CD4-positive, alpha-beta memory T cell (primary cell): ENCODE data around the gene TSC2. TPM values are rescaled to one million over a fixed set of nuclear protein-coding genes. Genes with fewer than 3 reads are reported as not detected.
"Not testable (repeated sequence)": the region's sequence is repeated elsewhere in the genome, so short reads cannot be mapped to it uniquely, and the experiment has no call there.

Source experiments
- CTCF ChIA-PET: fragments of 350-600 bp; sonication (Branson Sonifier 250); formaldehyde crosslinking; loops from one replicate; lab custom pipeline; 2021; ENCODE audit warnings: inconsistent platforms; ENCODE audit not compliant: partially characterized antibody; lab: Charles Lee
- POLR2A ChIA-PET: fragments of 350-600 bp; sonication (Branson Sonifier 250); formaldehyde crosslinking; loops from one replicate; lab custom pipeline; 2021; ENCODE audit not compliant: partially characterized antibody; lab: Charles Lee
- DNase-seq, 5 donors: peaks; one replicate each; pipeline versions ENCODE4 v3.0.0 to v3.0.0-alpha.2; 2020 to 2022; ENCODE audit warnings: mixed read lengths in 1 of 5
- H3K27ac ChIP-seq: one replicate; pipeline ENCODE4 v1.7.0; 2013; ENCODE audit warnings: low read depth, low read length
- H3K27me3 ChIP-seq: 2 replicates; pipeline ENCODE4 v1.7.0; 2013; ENCODE audit warnings: mild to moderate bottlenecking, low read length, moderate library complexity; ENCODE audit not compliant: insufficient read depth
- H3K36me3 ChIP-seq: 2 replicates; pipeline ENCODE4 v1.7.0; 2013; ENCODE audit warnings: mild to moderate bottlenecking, low read length, moderate library complexity; ENCODE audit not compliant: insufficient read depth
- H3K4me1 ChIP-seq: 2 replicates; pipeline ENCODE4 v1.7.0; 2013; ENCODE audit warnings: mild to moderate bottlenecking, low read length, moderate library complexity; ENCODE audit not compliant: insufficient read depth
- H3K4me3 ChIP-seq, 2 donors: one replicate each; pipeline ENCODE4 v1.7.0; 2013; ENCODE audit warnings: low read length in 2 of 2, mild to moderate bottlenecking in 1 of 2
- H3K9me3 ChIP-seq, 2 donors: one replicate each; pipeline ENCODE4 v1.7.0; 2013; ENCODE audit warnings: low read length in 2 of 2, control low read depth in 1 of 2; ENCODE audit not compliant: control insufficient read depth in 1 of 2
- H3K27ac Mint-ChIP-seq, 7 donors: one replicate each; pipeline ENCODE4 v1.8.0; 2020 to 2021; ENCODE audit warnings: mixed read lengths in 7 of 7, mild to moderate bottlenecking in 6 of 7, inconsistent platforms in 3 of 7, moderate library complexity in 3 of 7
- H3K27me3 Mint-ChIP-seq, 2 donors: one replicate each; pipeline ENCODE4 v1.8.0; 2020 to 2021; ENCODE audit warnings: mixed read lengths in 2 of 2
- H3K36me3 Mint-ChIP-seq, 2 donors: one replicate each; pipeline ENCODE4 v1.8.0; 2020 to 2021; ENCODE audit warnings: mixed read lengths in 2 of 2, inconsistent platforms in 1 of 2, mild to moderate bottlenecking in 1 of 2
- H3K4me1 Mint-ChIP-seq, 4 donors: one replicate each; pipeline ENCODE4 v1.8.0; 2020 to 2021; ENCODE audit warnings: mixed read lengths in 4 of 4, mild to moderate bottlenecking in 1 of 4
- H3K4me3 Mint-ChIP-seq, 8 donors: one replicate each; pipeline ENCODE4 v1.8.0; 2020 to 2021; ENCODE audit warnings: mixed read lengths in 8 of 8, mild to moderate bottlenecking in 7 of 8, moderate library complexity in 6 of 8, inconsistent platforms in 3 of 8
- H3K9me3 Mint-ChIP-seq, 8 donors: one replicate each; pipeline ENCODE4 v1.8.0; 2020 to 2021; ENCODE audit warnings: mixed read lengths in 8 of 8, mild to moderate bottlenecking in 5 of 8, inconsistent platforms in 3 of 8, moderate library complexity in 1 of 8
- intact Hi-C: fragments of 100-400 bp; cut with micrococcal nuclease; formaldehyde crosslinking; loops from one replicate; pipeline ENCODE4 v1.15.1; 2023
- polyA plus RNA-seq, 2 donors: library from polyadenylated mRNA; unstranded; fragments of 300-500 nt; fragmentation: Illumina TruSeq; gene quantifications; one replicate each; pipeline ENCODE4 v1.2.3, GENCODE V29; 2021
- total RNA-seq, 2 experiments: library from RNA; stranded (reverse); gene quantifications; one replicate each; pipeline ENCODE4 v1.2.3, GENCODE V29; 2021

Gene TSC2
- total and polyA plus RNA-seq, 4 experiments from 2014 or later, result 20.7 to 177 (median 104) TPM

DNA sequence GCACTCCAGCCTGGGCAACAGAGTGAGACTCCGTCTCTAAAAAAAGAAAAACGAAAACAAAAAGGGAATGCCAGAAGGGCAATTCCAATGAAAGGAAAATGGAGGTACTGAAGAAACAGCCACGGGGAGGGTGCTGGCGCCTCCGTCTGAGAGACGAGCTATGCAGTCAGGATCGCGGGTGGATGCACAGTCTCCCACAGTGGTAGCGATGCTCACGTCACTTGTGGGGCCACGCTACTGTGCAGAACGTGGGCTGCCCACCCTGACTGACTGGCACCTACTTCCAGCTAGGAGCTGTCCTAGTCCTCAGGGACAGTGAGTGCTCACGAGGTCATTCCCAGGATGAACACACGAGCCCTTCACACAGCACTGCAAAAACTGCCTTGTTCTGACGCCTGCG lies 53.8 kb downstream of the TSC2 start:
- H3K4me1 ChIP-seq, H3K9me3 Mint-ChIP-seq, H3K36me3 ChIP-seq, H3K36me3 Mint-ChIP-seq, POLR2A ChIA-PET, H3K4me3 ChIP-seq, H3K27ac Mint-ChIP-seq, DNase-seq, H3K9me3 ChIP-seq, intact Hi-C loops, H3K4me3 Mint-ChIP-seq, H3K27me3 ChIP-seq, CTCF ChIA-PET, H3K27me3 Mint-ChIP-seq, H3K4me1 Mint-ChIP-seq, H3K27ac ChIP-seq: not testable (repeated sequence)

DNA sequence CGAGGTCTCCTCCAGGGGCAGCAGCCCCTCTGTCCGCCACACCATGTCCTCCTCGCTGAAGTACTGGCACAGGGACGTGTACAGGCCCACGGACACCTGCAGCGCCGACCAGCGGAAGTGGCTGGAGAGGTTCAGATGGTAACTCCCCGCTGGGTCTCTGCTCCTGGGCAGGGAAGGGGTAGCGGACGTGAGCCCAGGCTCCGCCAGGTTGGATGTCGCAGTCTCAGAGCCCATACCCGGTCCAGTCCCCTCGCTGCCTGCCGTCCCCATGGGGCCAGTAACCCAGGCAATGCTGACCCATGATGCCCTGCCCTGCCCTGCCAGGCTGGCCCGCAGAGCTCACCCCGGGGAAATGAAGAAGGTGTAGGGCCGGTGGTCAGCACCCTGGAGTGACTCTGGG lies 54.7 kb downstream of the TSC2 start:
- ChIA-PET POLR2A (no interaction called here), CTCF (no interaction called here)
- Histone ChIP-seq H3K27ac (no peak overlapping the region), H3K36me3 (no peaks in the 10 kb centered on the region), H3K9me3 (no peaks in the 10 kb centered on the region), H3K4me3 (no peak overlapping the region), H3K27me3 (no peaks in the 10 kb centered on the region), H3K4me1 (no peaks in the 10 kb centered on the region)
- H3K27me3 Mint-ChIP-seq, result no peaks in the 10 kb centered on the region
- H3K27ac Mint-ChIP-seq, result no peak overlapping the region
- H3K4me1 Mint-ChIP-seq, result peaks cover 0 to under 1% (median 0%) of the 10 kb centered on the region in 4 donors
- intact Hi-C loops, result no loop called here
- no peaks in the 10 kb centered on the region for H3K9me3 Mint-ChIP-seq
- peaks cover 8% of the 10 kb centered on the region in 2 donors for H3K36me3 Mint-ChIP-seq
- no peak overlapping the region for H3K4me3 Mint-ChIP-seq
- no peak for DNase-seq

DNA sequence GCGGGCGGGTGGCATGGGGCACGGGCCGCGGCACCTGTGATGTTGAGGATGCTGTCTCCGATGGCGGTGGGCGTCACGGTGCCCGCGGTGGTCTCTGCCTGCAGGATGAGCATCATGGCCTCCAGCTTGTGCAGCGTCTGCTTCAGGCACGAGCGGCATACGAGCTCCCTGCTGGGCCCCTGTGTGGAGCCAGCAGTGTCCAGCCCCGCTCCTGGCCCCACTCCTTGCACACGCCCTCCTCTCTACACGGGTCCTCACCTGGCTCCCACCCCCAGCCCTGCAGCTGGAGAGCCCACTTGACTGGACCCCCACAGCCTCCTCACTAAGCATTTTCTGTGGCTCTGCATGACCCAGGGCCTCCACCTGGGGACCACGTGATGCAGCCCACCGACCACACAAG lies 56.7 kb downstream of the TSC2 start:
- H3K4me1 Mint-ChIP-seq, H3K9me3 Mint-ChIP-seq, H3K9me3 ChIP-seq, H3K27me3 ChIP-seq, H3K4me3 ChIP-seq, POLR2A ChIA-PET, H3K4me3 Mint-ChIP-seq, H3K36me3 ChIP-seq, H3K27me3 Mint-ChIP-seq, H3K4me1 ChIP-seq, H3K36me3 Mint-ChIP-seq, intact Hi-C loops, H3K27ac Mint-ChIP-seq, CTCF ChIA-PET, DNase-seq, H3K27ac ChIP-seq: not testable (repeated sequence)

DNA sequence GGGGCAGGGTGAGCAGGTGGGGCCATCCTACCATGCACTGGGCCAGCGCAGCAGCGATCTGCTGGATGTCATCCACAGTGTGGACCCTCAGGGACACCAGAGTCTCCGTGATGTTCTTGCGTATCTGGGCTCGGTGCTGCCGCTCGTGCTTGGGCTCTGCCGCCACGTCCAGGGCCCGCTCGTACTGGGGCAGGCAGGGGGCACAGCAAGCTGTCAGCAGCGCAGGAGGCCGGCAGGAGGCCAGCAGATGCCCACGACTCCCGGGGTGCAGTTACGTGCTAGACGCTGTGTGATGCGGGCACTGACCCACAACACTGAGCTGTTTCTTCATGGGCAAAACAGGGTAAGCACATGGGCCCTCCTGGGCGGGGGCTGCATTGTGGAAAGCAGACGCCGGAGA lies 57.5 kb downstream of the TSC2 start:
- POLR2A ChIA-PET, H3K9me3 Mint-ChIP-seq, H3K36me3 ChIP-seq, H3K4me3 ChIP-seq, CTCF ChIA-PET, intact Hi-C loops, H3K9me3 ChIP-seq, H3K36me3 Mint-ChIP-seq, H3K27me3 ChIP-seq, H3K27me3 Mint-ChIP-seq, H3K27ac ChIP-seq, DNase-seq, H3K4me3 Mint-ChIP-seq, H3K27ac Mint-ChIP-seq, H3K4me1 Mint-ChIP-seq, H3K4me1 ChIP-seq: not testable (repeated sequence)

DNA sequence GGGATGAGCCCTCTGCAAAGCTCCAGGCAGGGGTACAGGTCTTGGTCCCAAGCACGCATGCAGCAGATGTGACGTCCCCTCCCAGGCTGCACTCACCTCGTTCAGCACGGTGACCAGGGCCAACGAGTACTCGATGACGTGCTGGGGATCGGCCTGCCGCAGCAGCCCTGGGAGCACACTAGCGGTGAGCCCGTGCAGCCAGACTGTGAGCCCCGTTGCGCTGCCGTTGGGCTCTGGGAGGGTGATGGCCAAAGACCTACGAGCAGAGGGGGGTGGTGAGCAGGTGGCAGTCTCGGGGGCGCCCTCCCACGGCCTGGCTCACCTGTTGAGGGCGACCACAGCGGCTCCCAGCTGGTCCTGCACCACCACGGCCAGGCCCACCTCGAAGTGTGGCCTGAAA lies 58.0 kb downstream of the TSC2 start:
- intact Hi-C loops, H3K27me3 Mint-ChIP-seq, H3K27me3 ChIP-seq, H3K4me1 ChIP-seq, H3K9me3 Mint-ChIP-seq, H3K4me3 ChIP-seq, H3K27ac ChIP-seq, POLR2A ChIA-PET, H3K4me1 Mint-ChIP-seq, H3K36me3 ChIP-seq, H3K9me3 ChIP-seq, CTCF ChIA-PET, H3K27ac Mint-ChIP-seq, H3K4me3 Mint-ChIP-seq, DNase-seq: not testable (repeated sequence)
- H3K36me3 Mint-ChIP-seq, result peaks cover 10 to 12% of the 10 kb centered on the region in 2 donors

DNA sequence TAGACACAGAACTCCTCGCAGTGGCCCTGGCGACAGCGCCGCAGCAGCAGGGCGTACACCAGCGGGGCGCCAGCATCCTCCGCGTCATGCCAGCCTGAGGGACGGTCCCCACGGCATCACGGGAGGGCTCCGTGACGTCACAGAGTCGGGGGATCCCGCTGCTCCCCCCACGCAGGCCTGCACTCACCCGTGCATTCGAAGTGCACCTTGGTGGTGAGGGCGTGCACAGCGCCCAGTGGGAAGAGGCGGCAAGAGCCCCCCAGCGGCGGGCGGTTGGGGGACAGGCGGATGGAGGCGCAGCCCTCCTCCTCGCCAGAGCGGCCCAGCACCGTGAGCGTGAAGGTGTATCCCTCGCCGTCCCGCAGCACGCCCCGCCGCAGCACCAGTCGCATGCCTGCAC lies 58.4 kb downstream of the TSC2 start:
- H3K4me1 ChIP-seq, H3K4me3 Mint-ChIP-seq, intact Hi-C loops, H3K27me3 Mint-ChIP-seq, H3K9me3 Mint-ChIP-seq, H3K36me3 ChIP-seq, H3K27ac ChIP-seq, POLR2A ChIA-PET, H3K4me1 Mint-ChIP-seq, H3K27ac Mint-ChIP-seq, H3K9me3 ChIP-seq, H3K4me3 ChIP-seq, CTCF ChIA-PET, H3K27me3 ChIP-seq: not testable (repeated sequence)
- DNase-seq, result peak in 1 of 5 donors; percentile 10
- H3K36me3 Mint-ChIP-seq, result peaks cover 8 to 13% of the 10 kb centered on the region in 2 donors

DNA sequence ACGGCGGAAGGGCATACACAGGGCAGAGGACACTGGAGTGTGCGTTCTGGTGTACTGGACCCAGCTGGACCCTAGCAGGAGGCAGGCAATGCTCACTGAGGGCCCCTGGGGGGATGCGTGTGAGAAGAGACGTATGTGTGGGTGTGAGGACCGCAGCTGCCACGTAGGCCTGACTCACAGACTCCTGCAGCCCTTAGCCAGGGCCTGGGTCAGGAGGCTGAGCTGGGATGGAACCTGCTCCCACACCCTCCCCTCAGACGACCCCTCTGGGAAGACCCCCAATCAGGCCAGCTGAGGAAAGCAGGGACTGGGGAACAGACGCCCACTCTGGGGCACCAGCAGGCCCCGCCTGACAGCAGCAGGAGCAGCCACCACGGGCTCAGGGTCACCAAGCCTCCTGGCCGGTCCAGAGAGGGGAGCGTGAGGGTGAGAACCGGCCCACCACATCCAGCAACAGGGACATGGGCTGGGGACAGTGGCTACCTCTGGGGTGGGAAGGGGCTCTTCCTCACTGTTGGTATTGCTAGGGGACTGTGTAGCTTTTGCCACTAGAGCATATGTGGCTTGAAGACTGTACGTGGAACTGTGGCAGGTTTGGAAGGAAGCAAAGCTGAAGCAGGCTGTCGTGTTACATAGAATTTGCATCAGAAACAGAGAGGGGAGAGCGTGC lies 59.5 kb downstream of the TSC2 start:
- H3K9me3 Mint-ChIP-seq, H3K27me3 ChIP-seq, H3K36me3 ChIP-seq, POLR2A ChIA-PET, H3K4me1 ChIP-seq, H3K4me1 Mint-ChIP-seq, H3K4me3 ChIP-seq, intact Hi-C loops, CTCF ChIA-PET, H3K27ac ChIP-seq, H3K9me3 ChIP-seq, H3K4me3 Mint-ChIP-seq, H3K27me3 Mint-ChIP-seq: not testable (repeated sequence)
- Mint-ChIP-seq H3K27ac (peak overlapping the region in 2 of 7 donors; percentile 64 to 68), H3K36me3 (peaks cover 4 to 11% of the 10 kb centered on the region in 2 donors)
- DNase-seq, result peak in 1 of 5 donors; percentile 2

DNA sequence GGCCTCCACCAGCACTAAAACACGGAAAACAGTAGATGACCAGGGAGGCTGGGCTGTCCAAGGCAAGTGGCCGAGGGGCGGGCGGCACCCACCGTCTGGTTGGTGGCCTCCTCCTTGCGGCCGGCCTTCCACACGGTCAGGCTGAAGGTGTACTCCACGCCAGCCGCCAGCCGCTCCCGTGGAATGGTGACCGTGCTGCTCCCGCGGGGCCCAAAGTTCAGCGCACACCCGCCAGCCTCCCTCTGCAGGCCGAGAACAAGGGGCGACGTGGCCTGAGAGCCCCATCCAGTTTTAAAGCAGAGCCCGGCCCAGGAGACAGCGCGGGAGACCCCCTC lies 60.0 kb downstream of the TSC2 start:
- H3K27me3 ChIP-seq, POLR2A ChIA-PET, CTCF ChIA-PET, H3K9me3 Mint-ChIP-seq, H3K4me1 Mint-ChIP-seq, H3K9me3 ChIP-seq, intact Hi-C loops, H3K4me3 ChIP-seq, H3K36me3 ChIP-seq, H3K27me3 Mint-ChIP-seq, H3K4me1 ChIP-seq, H3K27ac ChIP-seq, H3K4me3 Mint-ChIP-seq, DNase-seq: not testable (repeated sequence)
- peak overlapping the region in 1 of 7 donors; percentile 68 for H3K27ac Mint-ChIP-seq
- H3K36me3 Mint-ChIP-seq, result peaks cover 4 to 11% of the 10 kb centered on the region in 2 donors
